OCI-M1 (cell line): ENCODE results near the gene GNAL.
"Not testable (repeated sequence)": the region's sequence is repeated elsewhere in the genome, so short reads cannot be mapped to it uniquely, and the experiment has no call there.

ENCODE experiments used
- DNase-seq: peaks from one replicate; lab custom pipeline; 2025; lab: John Stamatoyannopoulos, UW

Gene GNAL

GRCh38 chr18:11669271-11669947 is 19.7 kb upstream of the GNAL start:
- DNase-seq = no peak

- no peak for DNase-seq
Observed at GRCh38 chr18:11669948-11670275, 19.2 kb upstream of the GNAL start.

- no peak for DNase-seq
Observed at GRCh38 chr18:11671156-11671555, 17.9 kb upstream of the GNAL start.

GRCh38 chr18:11672198-11672597 is 16.9 kb upstream of the GNAL start:
- DNase-seq = no peak

GRCh38 chr18:11672846-11673454 is 16.1 kb upstream of the GNAL start:
- DNase-seq = no peak

GRCh38 chr18:11673560-11673959 is 15.5 kb upstream of the GNAL start:
- no peak for DNase-seq

- DNase-seq = no peak
Observed at GRCh38 chr18:11674119-11674518, 14.9 kb upstream of the GNAL start.

GRCh38 chr18:11676386-11676785 is 12.7 kb upstream of the GNAL start:
- no peak for DNase-seq

- peak; percentile 32 for DNase-seq
Observed at GRCh38 chr18:11676867-11677266, 12.2 kb upstream of the GNAL start.

GRCh38 chr18:11678211-11678610 is 10.9 kb upstream of the GNAL start:
- DNase-seq = no peak

- DNase-seq = no peak
Observed at GRCh38 chr18:11689669-11690565, 853 bp downstream of the GNAL start.

- not testable (repeated sequence) for DNase-seq
Observed at GRCh38 chr18:11690660-11691059, 1.6 kb downstream of the GNAL start.

- no peak for DNase-seq
Observed at GRCh38 chr18:11695736-11696135, 6.7 kb downstream of the GNAL start.

GRCh38 chr18:11696451-11696850 is 7.4 kb downstream of the GNAL start:
- DNase-seq = no peak

GRCh38 chr18:11700876-11701275 is 11.8 kb downstream of the GNAL start:
- DNase-seq = no peak

GRCh38 chr18:11710578-11710977 is 21.5 kb downstream of the GNAL start:
- DNase-seq = no peak

GRCh38 chr18:11713756-11714155 is 24.7 kb downstream of the GNAL start:
- DNase-seq = no peak

- no peak for DNase-seq
Observed at GRCh38 chr18:11714244-11714918, 25.3 kb downstream of the GNAL start.

GRCh38 chr18:11716767-11717315 is 27.8 kb downstream of the GNAL start:
- not testable (repeated sequence) for DNase-seq

- no peak for DNase-seq
Observed at GRCh38 chr18:11719050-11719449, 30.0 kb downstream of the GNAL start.

GRCh38 chr18:11719621-11720020 is 30.6 kb downstream of the GNAL start:
- no peak for DNase-seq

- DNase-seq = no peak
Observed at GRCh38 chr18:11721720-11722119, 32.7 kb downstream of the GNAL start.
